HepG2 (cell line): ENCODE measurements around the gene ACSL5. TPM values are rescaled to one million over a fixed set of nuclear protein-coding genes. Genes with fewer than 3 reads are reported as not detected.

ENCODE experiments used
- ARNT ChIP-seq: fragments of 450-650 bp; IDR thresholded peaks from 2 replicates; pipeline ENCODE4 v1.6.1; 2017
- CEBPB ChIP-seq: IDR thresholded peaks from 2 replicates; pipeline ENCODE4 v1.6.1; 2011; ENCODE audit warnings: low read depth, low read length, improper control_type of control experiment, borderline replicate concordance
- GLMP ChIP-seq: sonication (generic); formaldehyde crosslinking; IDR thresholded peaks from 2 replicates; pipeline ENCODE4 v1.9.0; 2021; ENCODE audit warnings: missing genetic modification reagents, mild to moderate bottlenecking, borderline replicate concordance
- HHEX ChIP-seq: IDR thresholded peaks from 2 replicates; pipeline ENCODE4 v1.6.1; 2016; ENCODE audit warnings: control low read depth
- HMGXB4 ChIP-seq, 2 experiments: sonication (generic) in 1 of 2; formaldehyde crosslinking in 1 of 2; IDR thresholded peaks; 2 replicates each; pipeline versions ENCODE4 v1.4.0 to v1.6.1; 2018 to 2020; ENCODE audit warnings: missing genetic modification reagents in 2 of 2, borderline replicate concordance in 1 of 2, low read depth in 1 of 2, mild to moderate bottlenecking in 1 of 2, missing biosample characterization in 1 of 2
- HNRNPK ChIP-seq: fragments of 200-400 bp; formaldehyde crosslinking; IDR thresholded peaks from 2 replicates; pipeline ENCODE4 v1.6.1; 2018; ENCODE audit warnings: low read length, low read depth, moderate library complexity, mild to moderate bottlenecking; ENCODE audit not compliant: poor library complexity, severe bottlenecking
- MLLT10 ChIP-seq: sonication (generic); formaldehyde crosslinking; IDR thresholded peaks from 2 replicates; pipeline ENCODE4 v1.4.0; 2020; ENCODE audit warnings: missing genetic modification reagents
- MYC ChIP-seq: sonication (generic); formaldehyde crosslinking; IDR thresholded peaks from 2 replicates; pipeline ENCODE4 v1.9.0; 2021; ENCODE audit warnings: missing genetic modification reagents, borderline replicate concordance
- NFAT5 ChIP-seq: sonication (generic); formaldehyde crosslinking; IDR thresholded peaks from 2 replicates; pipeline ENCODE4 v1.4.0; 2020; ENCODE audit warnings: missing genetic modification reagents
- NFKB2 ChIP-seq: sonication (generic); formaldehyde crosslinking; IDR thresholded peaks from 2 replicates; pipeline ENCODE4 v1.4.0; 2020; ENCODE audit warnings: missing genetic modification reagents, borderline replicate concordance
- NKX3-1 ChIP-seq: sonication (generic); formaldehyde crosslinking; IDR thresholded peaks from 2 replicates; pipeline ENCODE4 v1.5.0; 2020; ENCODE audit warnings: missing genetic modification reagents
- SMAD3 ChIP-seq: sonication (generic); formaldehyde crosslinking; IDR thresholded peaks from 2 replicates; pipeline ENCODE4 v1.4.0; 2020; ENCODE audit warnings: missing genetic modification reagents
- TSC22D2 ChIP-seq: sonication (generic); formaldehyde crosslinking; IDR thresholded peaks from 2 replicates; pipeline ENCODE4 v1.5.1; 2020; ENCODE audit warnings: missing genetic modification reagents, mild to moderate bottlenecking, borderline replicate concordance
- YEATS2 ChIP-seq: sonication (generic); formaldehyde crosslinking; IDR thresholded peaks from 2 replicates; pipeline ENCODE4 v1.4.0; 2020; ENCODE audit warnings: missing genetic modification reagents, borderline replicate concordance
- ZBTB2 ChIP-seq: sonication (generic); formaldehyde crosslinking; IDR thresholded peaks from 2 replicates; pipeline ENCODE4 v1.8.0; 2022; ENCODE audit warnings: low read depth, missing genetic modification reagents
- ZFP62 ChIP-seq: sonication (generic); formaldehyde crosslinking; IDR thresholded peaks from 2 replicates; pipeline ENCODE4 v1.4.0; 2020; ENCODE audit warnings: missing genetic modification reagents
- ZNF512B ChIP-seq: sonication (generic); formaldehyde crosslinking; IDR thresholded peaks from 2 replicates; pipeline ENCODE4 v1.5.1; 2020; ENCODE audit warnings: missing genetic modification reagents, mild to moderate bottlenecking, borderline replicate concordance
- ZNF749 ChIP-seq: sonication (generic); formaldehyde crosslinking; IDR thresholded peaks from 2 replicates; pipeline ENCODE4 v1.8.0; 2022; ENCODE audit warnings: mild to moderate bottlenecking, missing genetic modification reagents, moderate library complexity, borderline replicate concordance
- polyA plus RNA-seq, 8 experiments: library from polyadenylated mRNA; depleted of rRNA in 3 of 8; stranded (reverse) in 7 of 8; unstranded in 1 of 8; fragments of >200 nt; fragmentation: Illumina TruSeq in 4 of 8; extraction: Trizol in 4 of 8; gene quantifications; 2 replicates each; pipeline versions ENCODE4 v1.2.1 to v1.2.3, GENCODE V29; 2011 to 2016; ENCODE audit warnings: low read depth in 4 of 8, missing spikeins in 1 of 8, mixed read lengths in 1 of 8; ENCODE audit not compliant: insufficient read depth in 1 of 8
- total RNA-seq, 5 experiments: library from RNA; depleted of rRNA; stranded (reverse); fragments of >200 nt; fragmentation: Illumina TruSeq; extraction: Trizol; gene quantifications; 2 replicates each; pipeline ENCODE4 v1.2.3, GENCODE V29; 2016; ENCODE audit warnings: low read depth in 1 of 5

ACSL5 gene
- total and polyA plus RNA-seq, 2 of the 13 experiments (the other 11 are each of a cell fraction or from before 2014, with no cell fraction given) = 56.4 to 82.5 TPM

DNA sequence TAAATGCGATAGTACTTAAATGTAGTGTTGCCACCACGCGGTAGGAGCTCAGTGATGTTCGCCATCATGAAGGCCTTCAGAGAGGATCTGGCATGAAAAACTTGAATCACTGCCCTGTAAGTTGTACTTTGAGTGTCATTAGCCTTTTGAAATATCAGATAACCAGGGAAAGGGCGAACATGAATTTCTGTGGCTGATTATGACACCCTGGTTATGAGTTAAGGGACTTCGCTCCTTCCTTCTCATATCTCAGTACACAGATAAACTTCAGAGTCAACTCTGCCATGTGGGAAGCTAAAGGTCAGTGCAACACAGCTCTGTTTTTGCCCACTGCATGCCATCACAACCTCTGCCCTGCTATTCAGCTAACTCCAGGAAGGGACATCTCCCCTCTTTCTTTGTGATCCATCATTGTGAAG lies 8.9 kb upstream of the ACSL5 start (continued):
- no peak for TF ChIP-seq NFAT5 (CRISPR knock-in tag)
- no peak for TF ChIP-seq NKX3-1 (CRISPR knock-in tag)
- TF ChIP-seq ZFP62 (CRISPR knock-in tag) = no peak
- no peak for TF ChIP-seq ARNT
- no peak for TF ChIP-seq GLMP (CRISPR knock-in tag)
- TF ChIP-seq MLLT10 (CRISPR knock-in tag) = no peak
- no peak for TF ChIP-seq HHEX (CRISPR knock-in tag)
- no peak for TF ChIP-seq ZBTB2 (CRISPR knock-in tag)
- TF ChIP-seq SMAD3 (CRISPR knock-in tag) = no peak
- peak; percentile 31; the same call in 1 of the 2 replicates for TF ChIP-seq CEBPB
- TF ChIP-seq TSC22D2 (CRISPR knock-in tag) = no peak
- no peak for TF ChIP-seq ZNF749 (CRISPR knock-in tag)
- TF ChIP-seq MYC (CRISPR knock-in tag) = no peak
- no peak for TF ChIP-seq YEATS2 (CRISPR knock-in tag)
- no peak for TF ChIP-seq NFKB2 (CRISPR knock-in tag)
- no peak for TF ChIP-seq ZNF512B (CRISPR knock-in tag)
- TF ChIP-seq HMGXB4 (CRISPR knock-in tag; IDR thresholded peaks at IDR 0.05; ENCODE audit: borderline replicate concordance in 1 of 2, low read depth in 1 of 2) = no peak
- TF ChIP-seq HNRNPK = no peak
